Activated CD8-positive, alpha-beta memory T cell treated with anti-CD3 and anti-CD28 coated beads, Interleukin-2, amount 50 U/mL, for 4 hours (primary cell): Measurements from ENCODE around the gene CEP57L1.

Source experiments
- DNase-seq: peaks from one replicate; pipeline ENCODE4 v3.0.0-alpha.2; 2020

Gene CEP57L1

DNA sequence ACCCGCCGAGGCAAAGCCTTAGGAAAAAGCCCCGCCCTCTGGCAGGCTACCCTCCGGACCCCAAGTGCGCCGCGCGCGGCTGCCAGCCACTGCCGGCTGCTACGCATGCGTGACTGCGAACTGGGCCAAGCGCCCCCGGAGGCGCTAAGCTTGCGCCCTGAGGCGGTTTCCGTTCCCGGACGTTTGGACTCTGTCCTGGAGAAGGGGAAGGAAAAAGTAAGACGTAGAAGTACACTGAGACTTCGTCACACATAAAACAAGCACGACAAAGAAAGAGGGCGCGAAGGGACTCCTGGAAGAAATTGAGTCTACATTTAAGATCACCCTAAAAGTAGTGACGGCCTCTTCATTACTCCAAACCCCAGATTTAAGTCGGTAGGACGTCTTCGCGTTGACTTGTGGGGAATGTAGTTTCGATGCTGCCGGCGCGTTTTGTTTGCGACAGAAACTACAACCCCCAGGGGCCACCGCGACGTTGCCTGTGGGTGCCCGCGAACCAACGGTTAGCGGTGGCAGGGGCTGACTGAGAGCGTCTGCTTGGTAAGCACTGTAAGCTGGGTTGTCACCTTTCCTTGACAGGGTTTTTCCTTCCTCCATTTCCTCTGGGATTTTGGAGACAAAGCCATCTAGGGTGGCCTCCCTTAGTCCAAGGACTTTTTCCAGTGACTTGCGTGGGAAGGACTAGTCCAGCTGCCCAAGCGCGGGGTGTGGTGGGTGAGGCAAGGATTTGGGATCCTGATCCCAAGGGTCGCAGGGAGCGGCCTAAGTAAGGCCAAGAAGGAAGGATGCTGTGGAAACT, at the start of gene CEP57L1:
CEP57L1 (plus strand) TSS at position 472 of the 799 bp plus-strand sequence. CDS start 49,715 bp downstream, outside the sequence.
- DNase-seq: peak; percentile 92

DNA sequence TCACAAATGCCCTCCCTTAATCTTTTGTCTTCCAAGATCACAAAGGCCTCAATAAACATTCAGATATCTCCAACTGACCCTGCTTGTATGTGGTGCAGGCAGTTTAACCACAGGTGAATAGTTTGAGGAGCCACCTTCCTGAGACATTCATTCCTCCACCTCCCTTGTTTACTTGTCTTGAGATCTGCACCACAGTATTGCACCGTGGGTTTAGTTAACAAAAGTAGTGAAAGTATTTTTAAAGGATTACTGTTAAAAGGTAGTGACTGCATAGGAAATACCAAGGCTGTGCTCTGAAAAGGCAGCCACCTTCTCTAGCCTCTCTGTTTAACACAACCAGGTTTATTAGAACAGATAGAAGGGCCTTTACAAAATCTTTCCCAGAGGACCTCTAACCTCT, 47.1 kb upstream of the CEP57L1 start:
- no peak for DNase-seq

DNA sequence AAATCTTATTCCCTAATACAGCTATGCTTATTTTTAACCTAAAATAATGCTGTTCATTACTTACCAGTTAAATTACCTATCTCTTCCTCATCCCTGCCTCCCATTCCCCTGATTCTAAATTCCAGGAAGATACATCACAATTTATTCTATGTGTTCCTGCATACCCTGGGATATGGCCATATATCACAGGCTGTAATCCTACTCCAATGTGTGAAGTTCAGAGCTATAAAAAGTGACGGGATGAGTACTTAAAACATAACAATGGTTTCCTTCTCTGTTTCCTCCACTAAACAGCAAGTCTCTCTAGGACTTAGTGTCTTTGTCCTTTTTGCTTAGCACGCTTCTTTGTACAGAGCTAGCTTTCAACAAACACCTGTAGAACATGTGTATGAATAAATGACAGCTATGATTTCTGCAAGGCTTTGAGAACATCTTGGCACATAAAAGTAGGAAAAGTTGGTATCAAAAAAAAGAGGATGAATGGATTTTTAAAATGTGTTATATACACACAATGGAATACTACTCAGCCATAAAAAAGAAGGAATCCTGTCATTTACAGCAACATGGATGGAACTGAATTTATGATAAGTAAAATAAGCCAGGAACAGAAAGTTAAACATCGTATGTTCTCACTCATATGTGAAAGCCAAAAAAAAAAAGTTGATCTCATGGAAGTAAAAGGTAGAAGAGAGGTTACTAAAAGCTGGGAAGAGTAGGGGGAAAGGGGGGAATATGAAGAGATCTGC, 46.5 kb upstream of the CEP57L1 start:
- no peak for DNase-seq

DNA sequence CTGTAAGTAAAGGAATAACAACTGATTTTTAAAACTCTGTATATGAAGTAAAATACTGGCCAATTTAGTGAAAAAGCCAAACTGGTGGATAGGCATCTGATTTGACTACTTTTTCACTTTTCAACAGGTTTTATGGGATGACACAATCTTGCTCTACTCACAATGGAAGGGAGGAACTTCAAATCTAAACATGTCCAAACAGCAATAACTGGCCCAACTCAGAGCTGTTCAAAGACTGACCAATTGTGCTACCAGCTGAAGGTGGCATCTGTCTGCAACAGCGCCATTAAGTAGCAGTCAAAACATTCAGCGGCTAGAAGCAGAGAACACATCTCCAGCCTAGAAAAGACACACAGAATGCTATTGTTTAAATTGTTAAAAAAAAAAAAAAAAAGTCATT, 45.3 kb upstream of the CEP57L1 start:
- DNase-seq: no peak

DNA sequence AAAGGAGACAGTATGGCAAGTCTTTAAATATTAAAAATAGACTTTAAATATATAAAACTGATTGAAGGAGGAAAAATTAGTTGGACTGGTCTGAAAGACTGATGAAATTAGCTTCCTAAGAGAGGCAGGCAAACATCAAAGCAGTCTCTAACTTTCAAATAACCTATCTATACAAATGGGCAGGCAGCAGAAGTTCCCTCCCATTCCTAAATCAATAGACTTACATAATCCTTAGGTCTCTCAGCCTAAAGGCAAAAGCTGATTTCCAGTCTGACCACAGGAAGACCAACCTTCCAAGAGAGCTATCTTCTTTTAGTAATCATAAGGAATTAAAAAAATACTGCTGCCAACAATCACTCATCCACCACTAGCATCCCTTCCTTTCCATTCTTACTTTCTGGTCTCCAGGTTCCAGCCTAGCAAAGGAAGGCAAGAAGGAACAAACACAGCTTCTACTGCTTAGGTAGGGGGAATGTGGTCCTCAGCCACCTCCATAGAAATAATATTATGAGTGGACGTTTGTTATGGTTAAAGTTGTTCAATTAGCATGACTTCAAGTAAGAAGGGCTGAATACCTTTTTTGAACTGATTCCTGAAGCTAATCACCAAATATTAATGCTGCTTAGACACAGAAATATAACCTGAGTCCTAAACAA, 44.7 kb upstream of the CEP57L1 start:
- DNase-seq: no peak

DNA sequence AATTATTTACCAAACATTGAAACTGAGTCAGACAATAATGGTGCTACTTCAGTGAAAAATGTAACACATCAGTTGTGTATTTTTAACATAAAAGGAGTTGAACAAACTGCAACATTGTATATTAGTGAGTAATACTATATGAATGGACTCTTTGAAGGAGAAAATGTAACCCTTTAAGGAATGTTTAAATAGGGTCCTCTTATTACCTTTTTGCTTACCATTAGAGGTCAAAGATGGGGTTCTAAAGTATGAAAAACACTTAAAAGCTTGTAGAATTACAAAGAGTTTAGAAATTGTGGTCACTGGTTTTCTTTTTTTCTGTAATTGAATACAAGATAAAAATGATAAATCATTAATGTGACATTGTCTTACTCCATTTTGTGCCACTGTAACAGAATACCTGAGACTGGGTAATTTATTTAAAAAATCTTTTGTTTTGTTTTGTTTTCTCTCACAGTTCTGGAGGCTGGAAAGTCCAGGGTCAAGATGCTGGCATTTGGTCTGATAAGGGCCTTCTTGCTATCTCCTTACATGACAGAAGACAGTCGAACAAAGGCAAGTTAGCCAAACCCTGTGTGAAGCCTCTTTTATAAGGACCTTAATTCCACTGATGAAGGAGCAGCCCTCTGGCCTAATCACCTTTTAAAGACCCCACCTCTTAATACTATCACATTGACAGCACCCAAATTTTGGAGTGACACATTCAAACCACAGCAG, 43.8 kb upstream of the CEP57L1 start:
- DNase-seq: no peak

DNA sequence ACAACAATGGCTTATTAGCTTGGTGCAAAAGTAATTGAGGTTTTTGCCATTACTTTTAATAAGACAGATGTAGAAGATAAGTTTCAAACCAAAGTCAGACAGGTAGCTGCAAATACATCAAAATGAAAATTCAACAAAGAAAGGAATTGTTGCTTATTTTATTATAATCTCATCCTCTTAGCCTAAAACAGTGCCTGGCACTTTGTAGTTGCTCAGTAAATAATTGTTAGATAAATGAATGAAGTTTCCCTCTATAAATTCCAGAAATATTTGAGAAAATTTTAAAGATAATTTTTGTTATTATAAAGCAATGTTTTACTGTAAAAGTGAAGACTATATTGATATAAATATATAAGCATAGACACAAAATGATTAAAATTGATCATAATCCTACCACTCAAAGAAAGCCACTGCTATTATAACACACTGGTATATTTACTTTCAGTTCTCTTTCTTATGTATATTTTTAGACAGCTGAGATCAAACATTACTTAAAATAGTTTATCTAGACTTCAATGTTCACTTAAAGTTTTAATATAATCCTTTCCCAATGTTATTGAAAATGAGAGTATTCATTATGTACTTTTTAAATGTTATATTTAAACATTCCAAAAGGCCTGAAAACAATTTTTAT, 43.2 kb upstream of the CEP57L1 start:
- no peak for DNase-seq

DNA sequence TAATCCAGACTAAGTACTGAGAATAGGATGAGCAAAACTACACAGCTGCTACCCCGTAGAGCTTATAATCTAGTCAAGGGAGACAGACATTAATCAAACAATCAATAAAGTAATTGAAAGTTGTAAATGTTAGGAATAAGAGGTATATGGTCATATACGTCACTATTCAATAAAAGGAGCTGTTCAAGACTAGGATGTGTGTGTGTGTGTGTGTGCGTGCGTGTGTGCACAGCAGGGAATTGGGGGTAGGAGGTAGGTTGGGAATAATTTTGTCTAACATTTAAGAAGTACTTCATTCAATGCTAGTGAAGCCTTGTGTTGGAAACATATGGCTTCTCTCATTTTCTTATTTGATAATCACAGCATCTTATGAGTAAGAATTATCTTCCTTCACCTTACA, 42.5 kb upstream of the CEP57L1 start:
- no peak for DNase-seq

DNA sequence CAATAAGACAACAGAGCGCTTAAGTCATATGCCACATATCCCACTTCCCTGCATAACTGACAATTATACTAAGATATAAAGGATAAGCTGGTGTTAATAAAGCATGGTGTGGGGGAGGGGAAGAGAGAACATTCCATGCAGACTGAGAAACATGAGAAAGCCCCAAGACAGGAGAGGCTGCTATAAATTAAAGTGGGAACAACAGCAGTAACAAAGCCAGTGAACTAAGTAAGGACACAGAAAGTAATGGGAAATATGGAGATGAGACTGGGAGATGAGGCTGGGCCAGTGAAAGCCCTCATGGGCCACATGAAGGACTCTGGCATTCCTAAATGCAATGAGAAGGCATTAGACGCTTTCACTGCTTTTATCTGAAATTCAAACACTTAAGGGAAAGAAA, 42.0 kb upstream of the CEP57L1 start:
- no peak for DNase-seq

DNA sequence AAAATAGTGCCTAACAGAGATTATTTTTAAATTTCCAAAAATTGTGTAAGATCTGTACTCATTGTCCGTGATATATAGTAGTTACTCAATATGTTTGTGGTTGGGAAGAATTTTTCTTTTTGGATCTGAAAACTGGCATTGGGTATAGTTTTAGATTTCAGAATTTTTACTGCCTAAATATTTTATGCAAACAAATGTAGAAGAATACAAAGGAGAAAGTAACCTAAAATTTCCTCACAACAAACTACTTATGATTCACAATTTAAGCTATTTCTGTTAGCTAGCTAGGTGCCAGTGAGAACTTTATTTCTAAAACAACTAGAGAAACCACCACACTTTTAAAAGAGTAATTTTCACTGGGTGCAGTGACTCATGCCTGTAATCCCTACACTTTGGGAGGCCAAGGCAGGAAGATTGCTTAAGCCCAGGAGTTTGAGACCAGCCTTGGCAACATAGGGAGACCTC, 39.5 kb upstream of the CEP57L1 start:
- no peak for DNase-seq

DNA sequence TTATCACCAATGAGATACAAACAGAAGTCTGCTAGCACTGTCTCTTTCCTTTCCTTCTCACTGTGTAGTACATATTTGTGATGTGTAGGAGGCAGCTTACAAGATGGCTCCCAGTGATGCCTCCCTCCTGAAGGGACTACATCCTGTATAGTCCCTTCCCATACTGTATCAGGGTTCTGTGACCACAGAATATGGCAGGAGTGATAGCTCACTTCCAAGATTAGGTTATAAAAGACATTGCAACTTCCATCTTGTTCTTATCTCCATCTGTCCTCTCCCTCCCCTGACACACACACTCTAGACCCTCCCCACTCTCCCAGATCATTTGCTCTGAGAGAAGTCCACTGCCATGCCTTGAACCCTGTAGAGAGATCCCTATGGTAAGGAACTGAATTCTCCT, 38.6 kb upstream of the CEP57L1 start:
- DNase-seq: no peak

DNA sequence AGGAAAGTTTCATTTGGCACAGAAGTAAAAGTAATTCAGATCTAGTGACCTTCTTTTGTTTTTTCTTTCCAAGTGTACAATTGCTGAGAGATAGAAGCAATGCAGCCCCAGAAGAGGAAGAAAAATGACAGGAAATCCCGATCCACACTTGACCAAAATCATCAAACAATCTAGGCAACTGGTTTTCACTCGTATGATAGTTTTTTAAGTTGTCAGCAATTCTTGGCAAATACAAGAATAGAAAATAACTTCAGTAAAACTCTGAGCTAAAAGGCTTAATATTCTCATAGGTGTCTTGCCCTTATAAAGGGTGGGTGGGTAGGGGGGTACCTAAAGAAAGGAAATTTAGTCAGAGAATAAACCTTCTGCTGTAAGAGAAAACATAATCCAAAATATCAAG, 36.7 kb upstream of the CEP57L1 start:
- no peak for DNase-seq

DNA sequence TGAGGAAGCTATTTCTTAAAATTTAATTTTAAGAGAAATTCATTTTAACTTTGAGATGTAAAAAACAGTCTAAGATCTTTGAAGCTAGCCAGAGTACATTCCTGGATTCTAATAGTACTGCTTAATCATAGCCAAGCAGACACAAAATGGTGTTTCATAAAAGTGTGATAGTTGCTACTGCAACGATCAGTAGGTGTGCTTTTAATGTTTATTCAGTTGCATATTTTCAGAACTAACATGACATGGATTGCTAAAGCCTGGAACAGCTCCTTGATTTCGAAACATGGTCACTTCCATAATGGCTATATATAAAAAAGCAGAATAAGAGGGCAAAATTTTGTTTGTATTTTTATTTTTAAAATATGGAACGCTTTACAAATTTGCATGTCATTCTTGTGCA, 36.2 kb upstream of the CEP57L1 start:
- DNase-seq: no peak

DNA sequence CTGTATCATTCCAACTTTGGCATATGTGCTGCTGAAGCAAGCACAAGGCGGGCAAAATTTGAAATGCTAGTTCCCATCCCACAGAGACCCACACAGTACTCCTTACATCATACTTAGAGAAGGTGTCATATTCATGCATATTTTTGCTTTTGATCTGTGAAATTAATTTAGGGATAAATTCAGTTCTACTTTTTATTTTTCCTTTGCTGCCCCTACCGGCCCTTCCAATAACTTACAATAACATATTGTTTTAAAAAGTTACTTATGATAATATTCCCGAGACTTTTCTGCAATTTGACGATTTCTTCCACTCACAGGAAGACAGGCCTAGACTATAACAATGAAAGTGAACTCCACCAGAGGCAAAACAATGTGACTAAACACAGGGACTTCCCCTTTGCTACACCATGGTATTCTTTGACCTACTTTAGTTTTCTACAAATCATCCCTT, 35.7 kb upstream of the CEP57L1 start:
- DNase-seq: no peak

DNA sequence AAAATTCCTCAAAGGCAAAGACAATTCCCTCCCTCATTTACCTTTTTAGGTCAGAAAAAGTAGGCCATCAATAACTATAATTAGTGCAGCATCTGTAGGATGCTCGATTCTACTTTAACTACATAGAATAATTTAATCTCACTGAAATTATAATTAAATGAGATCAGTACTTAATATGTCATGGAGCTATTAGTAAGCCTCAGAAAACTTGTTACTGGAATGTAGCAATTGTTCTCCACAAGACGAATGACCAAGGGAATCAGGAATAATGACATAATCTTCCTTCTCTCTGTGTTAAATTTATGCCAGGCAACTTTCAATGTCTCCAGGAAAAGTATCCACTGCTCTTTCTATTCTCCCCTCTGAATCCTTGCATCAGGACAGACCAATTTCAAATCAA, 34.7 kb upstream of the CEP57L1 start:
- no peak for DNase-seq

DNA sequence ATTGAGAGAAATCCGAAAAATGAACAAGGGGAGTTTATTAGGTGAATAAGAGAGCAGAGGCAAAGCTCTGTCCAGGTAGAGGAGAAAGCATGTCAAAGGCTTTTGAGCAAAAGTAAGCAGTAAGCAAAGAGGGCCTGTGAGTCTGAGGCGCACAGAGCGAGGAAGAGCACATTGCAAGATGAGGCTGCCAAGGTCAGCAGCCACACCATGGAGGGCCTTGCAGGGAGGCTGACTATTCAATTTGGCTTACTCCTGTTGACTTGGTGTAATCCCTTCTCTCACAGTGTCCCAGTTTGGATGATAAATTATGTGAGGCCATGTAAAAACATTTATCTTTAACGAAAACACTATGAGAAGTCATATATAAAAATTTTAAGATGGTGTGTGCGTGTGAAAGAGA, 33.1 kb upstream of the CEP57L1 start:
- DNase-seq: no peak

DNA sequence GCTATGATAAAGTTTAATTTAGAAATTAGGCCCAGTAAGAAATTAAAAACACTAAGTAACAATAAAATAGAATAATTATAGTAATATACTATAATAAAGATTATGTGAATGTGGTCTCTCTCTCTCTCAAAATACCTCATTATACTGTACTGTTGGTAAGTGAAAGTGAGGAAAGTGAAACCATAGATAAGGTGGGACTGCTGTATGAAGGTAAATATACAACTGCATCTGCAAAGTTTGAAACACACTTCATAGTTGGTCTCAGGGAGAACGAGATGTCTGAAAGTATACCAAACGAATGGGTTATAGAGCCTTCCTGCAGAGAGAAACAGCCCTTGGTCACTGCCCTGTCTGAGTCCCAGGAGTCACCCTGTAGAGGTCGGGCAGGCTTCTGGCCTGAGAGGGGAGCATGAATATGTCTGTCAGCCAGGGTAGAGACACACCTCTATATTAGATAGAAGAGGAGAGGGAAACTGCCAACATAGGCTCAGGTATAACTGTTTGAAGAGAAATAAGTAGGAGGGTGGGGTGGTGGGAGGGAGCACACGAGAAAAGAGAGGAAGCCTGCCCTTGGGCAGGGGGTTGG, 32.4 kb upstream of the CEP57L1 start:
- no peak for DNase-seq

DNA sequence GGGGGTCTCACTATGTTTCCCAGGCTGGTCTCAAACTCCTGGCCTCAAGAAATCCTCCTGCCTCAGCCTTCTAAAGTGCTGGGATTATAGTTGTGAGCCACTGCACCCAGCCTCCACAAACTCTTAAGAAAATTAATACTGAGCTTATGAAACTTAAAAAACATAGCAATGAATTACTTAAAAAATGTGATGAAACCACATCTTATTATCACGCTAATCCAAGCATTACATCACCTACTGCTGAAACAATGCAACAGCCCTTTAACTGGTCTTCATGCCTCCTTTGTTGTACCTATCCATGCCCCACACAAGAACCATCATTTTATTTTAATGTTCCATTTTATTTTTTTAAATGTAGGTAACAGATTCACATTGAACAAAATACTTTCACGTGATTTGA, 25.6 kb upstream of the CEP57L1 start:
- no peak for DNase-seq

DNA sequence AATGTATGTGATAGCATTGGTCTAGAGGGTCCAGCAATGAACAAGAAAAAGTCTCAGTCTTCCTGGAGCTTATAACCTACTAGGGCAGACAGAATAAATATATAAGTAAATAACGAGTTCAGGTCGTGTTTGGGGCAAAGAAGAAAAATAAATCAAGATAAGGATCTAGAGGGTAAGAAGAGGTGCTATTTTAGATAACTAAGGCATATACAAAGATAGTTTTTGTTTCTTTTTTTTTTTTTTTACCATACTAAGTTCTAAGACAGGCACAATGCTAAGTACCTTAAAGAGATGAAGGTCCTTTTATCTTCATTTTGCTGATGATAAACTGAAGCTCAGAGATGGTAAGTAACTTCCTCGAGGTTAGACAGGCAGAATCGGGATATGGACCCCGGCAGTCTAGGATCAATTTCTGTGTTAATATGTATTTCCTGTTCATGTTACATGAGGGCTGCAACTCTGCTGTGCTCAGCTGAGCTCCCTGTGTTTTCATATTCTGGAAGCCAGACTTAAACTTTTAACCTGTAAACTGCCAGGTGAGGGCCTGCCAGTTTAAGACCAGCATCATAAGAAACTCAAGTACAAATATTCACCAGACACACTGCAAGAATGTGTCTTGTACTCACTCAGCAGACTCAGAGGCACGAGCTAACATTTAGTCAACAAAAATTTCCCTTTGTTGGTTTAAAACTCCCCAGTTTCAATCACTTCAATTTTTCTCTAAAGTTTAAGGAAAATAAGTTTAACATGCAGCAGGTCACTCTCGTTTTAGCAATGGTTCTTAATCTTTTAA, 24.0 kb upstream of the CEP57L1 start:
- DNase-seq: no peak

DNA sequence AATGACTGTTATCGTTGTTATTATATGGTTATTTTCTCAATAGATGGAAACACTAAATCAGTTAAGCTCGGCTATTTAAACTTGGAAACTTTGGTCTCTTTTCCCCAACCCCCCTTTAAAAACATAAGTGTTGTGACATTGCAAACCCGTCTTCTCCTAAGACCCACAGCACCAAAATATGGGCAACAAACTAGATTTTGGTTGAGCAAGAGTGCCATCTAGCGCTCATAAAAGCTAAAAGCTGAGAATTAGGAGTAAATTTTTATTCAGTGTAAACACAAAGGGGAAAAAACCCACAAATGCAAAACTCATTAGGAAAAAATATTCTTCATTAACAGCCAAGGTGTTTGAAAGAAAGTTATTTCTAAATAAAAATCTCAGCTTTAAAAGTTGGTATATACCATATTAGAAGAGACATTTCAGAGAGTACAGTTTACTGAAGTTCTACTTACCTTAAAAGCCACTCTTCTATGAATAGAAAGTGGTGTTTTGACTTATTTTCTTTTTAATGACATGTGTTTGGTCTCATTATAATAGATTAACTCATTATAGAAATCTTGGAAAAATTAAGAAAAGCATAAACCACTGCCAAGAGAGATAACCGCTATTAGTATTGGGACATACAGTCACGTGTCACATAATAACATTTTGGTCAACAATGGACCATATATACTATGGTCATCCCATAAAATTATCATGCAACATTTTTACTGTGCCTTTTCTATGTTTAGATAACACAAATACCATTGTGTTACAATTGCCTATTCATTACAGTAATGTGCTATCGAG, 21.8 kb upstream of the CEP57L1 start:
- DNase-seq: peak; percentile 34

DNA sequence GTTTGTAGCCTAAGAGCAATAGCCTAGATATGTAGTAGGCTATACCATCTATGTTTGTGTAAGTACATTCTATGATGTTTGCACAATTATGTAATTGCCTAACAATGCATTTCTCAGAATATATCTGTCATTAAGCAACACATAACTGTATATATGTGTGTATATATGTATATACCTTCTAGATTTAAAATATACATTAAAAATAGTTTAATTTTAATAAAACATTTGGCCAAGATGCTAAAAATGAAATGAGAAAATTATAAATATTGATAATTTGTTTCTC, 21.2 kb upstream of the CEP57L1 start:
- DNase-seq: no peak
